Mucosa of stomach (tissue), 1 donor: ENCODE measurements around the gene KMT2E.
"Not testable (repeated sequence)": the region's sequence is repeated elsewhere in the genome, so short reads cannot be mapped to it uniquely, and the experiment has no call there.

Source experiments
- H3K27me3 ChIP-seq: one replicate; pipeline ENCODE4 v1.7.0; 2013; ENCODE audit warnings: mild to moderate bottlenecking, low read length; ENCODE audit not compliant: control insufficient read depth, insufficient read depth
- H3K36me3 ChIP-seq: one replicate; pipeline ENCODE4 v1.7.0; 2013; ENCODE audit warnings: low read length; ENCODE audit not compliant: control insufficient read depth, insufficient read depth
- H3K4me1 ChIP-seq: one replicate; pipeline ENCODE4 v1.7.0; 2013; ENCODE audit warnings: mild to moderate bottlenecking, low read length; ENCODE audit not compliant: control insufficient read depth, insufficient read depth
- H3K4me3 ChIP-seq: one replicate; pipeline ENCODE4 v1.7.0; 2013; ENCODE audit warnings: low read length
- H3K9ac ChIP-seq: one replicate; pipeline ENCODE4 v1.7.0; 2013; ENCODE audit warnings: mild to moderate bottlenecking, low read length, moderate library complexity
- H3K9me3 ChIP-seq: one replicate; pipeline ENCODE4 v1.7.0; 2013; ENCODE audit warnings: mild to moderate bottlenecking, low read length, moderate library complexity; ENCODE audit not compliant: control insufficient read depth
- donor health status: Pancreatic carcinoma.

The KMT2E gene

GRCh38 chr7:104985259-104985617 lies 28.8 kb upstream of the KMT2E start:
- H3K4me3 ChIP-seq = no peak overlapping the region

GRCh38 chr7:104986628-104987259 lies 27.3 kb upstream of the KMT2E start:
- Histone ChIP-seq H3K9ac (no peak overlapping the region), H3K27me3 (no peaks in the 10 kb centered on the region), H3K36me3 (no peaks in the 10 kb centered on the region), H3K4me3 (no peak overlapping the region), H3K9me3 (no peaks in the 10 kb centered on the region), H3K4me1 (peaks cover 52% of the 10 kb centered on the region)

More at GRCh38 chr7:104985259-104985617, 28.8 kb upstream of the KMT2E start:
- H3K36me3 ChIP-seq = no peaks in the 10 kb centered on the region
- H3K27me3 ChIP-seq = no peaks in the 10 kb centered on the region
- H3K4me1 ChIP-seq = peaks cover 55% of the 10 kb centered on the region
- H3K9me3 ChIP-seq = no peaks in the 10 kb centered on the region
- H3K9ac ChIP-seq = no peak overlapping the region

- Histone ChIP-seq H3K9ac (peak overlapping the region; percentile 28), H3K4me1 (peaks cover 52% of the 10 kb centered on the region)
- H3K4me3 ChIP-seq, H3K9me3 ChIP-seq, H3K36me3 ChIP-seq, H3K27me3 ChIP-seq: not testable (repeated sequence)
Observed at GRCh38 chr7:104987403-104987802, 26.6 kb upstream of the KMT2E start.

GRCh38 chr7:104990983-104991382 lies 23.0 kb upstream of the KMT2E start:
- Histone ChIP-seq H3K9ac (no peak overlapping the region), H3K27me3 (no peaks in the 10 kb centered on the region), H3K4me3 (no peak overlapping the region), H3K4me1 (peaks cover 46% of the 10 kb centered on the region), H3K9me3 (no peaks in the 10 kb centered on the region), H3K36me3 (no peaks in the 10 kb centered on the region)

GRCh38 chr7:104992306-104992705 lies 21.7 kb upstream of the KMT2E start:
- Histone ChIP-seq H3K9ac (no peak overlapping the region), H3K4me3 (no peak overlapping the region), H3K4me1 (peaks cover 36% of the 10 kb centered on the region), H3K27me3 (no peaks in the 10 kb centered on the region), H3K9me3 (no peaks in the 10 kb centered on the region), H3K36me3 (no peaks in the 10 kb centered on the region)

- no peak overlapping the region for H3K9ac ChIP-seq
- H3K4me3 ChIP-seq = no peak overlapping the region
- no peaks in the 10 kb centered on the region for H3K27me3 ChIP-seq
- no peaks in the 10 kb centered on the region for H3K9me3 ChIP-seq
- peaks cover 33% of the 10 kb centered on the region for H3K4me1 ChIP-seq
- no peaks in the 10 kb centered on the region for H3K36me3 ChIP-seq
Observed at GRCh38 chr7:104993217-104993862, 20.7 kb upstream of the KMT2E start.

- Histone ChIP-seq H3K4me1 (peaks cover 55% of the 10 kb centered on the region), H3K36me3 (no peaks in the 10 kb centered on the region)
Observed at GRCh38 chr7:104998040-104998752, 15.8 kb upstream of the KMT2E start.

GRCh38 chr7:105000200-105000599 lies 13.8 kb upstream of the KMT2E start:
- Histone ChIP-seq H3K36me3 (no peaks in the 10 kb centered on the region), H3K27me3 (no peaks in the 10 kb centered on the region), H3K4me1 (peaks cover 62% of the 10 kb centered on the region), H3K9me3 (no peaks in the 10 kb centered on the region), H3K9ac (no peak overlapping the region), H3K4me3 (no peak overlapping the region)

More at GRCh38 chr7:104998040-104998752, 15.8 kb upstream of the KMT2E start:
- Histone ChIP-seq H3K27me3 (no peaks in the 10 kb centered on the region), H3K9me3 (no peaks in the 10 kb centered on the region), H3K9ac (no peak overlapping the region), H3K4me3 (no peak overlapping the region)

- Histone ChIP-seq H3K4me3 (no peak overlapping the region), H3K4me1 (peaks cover 58% of the 10 kb centered on the region)
Observed at GRCh38 chr7:105000927-105001336, 13.1 kb upstream of the KMT2E start.

GRCh38 chr7:105001652-105002184 lies 12.3 kb upstream of the KMT2E start:
- H3K9me3 ChIP-seq = no peaks in the 10 kb centered on the region
- H3K36me3 ChIP-seq = no peaks in the 10 kb centered on the region
- H3K4me3 ChIP-seq = no peak overlapping the region
- H3K9ac ChIP-seq = no peak overlapping the region
- peaks cover 63% of the 10 kb centered on the region for H3K4me1 ChIP-seq
- no peaks in the 10 kb centered on the region for H3K27me3 ChIP-seq

More at GRCh38 chr7:105000927-105001336, 13.1 kb upstream of the KMT2E start:
- Histone ChIP-seq H3K9me3 (no peaks in the 10 kb centered on the region), H3K36me3 (no peaks in the 10 kb centered on the region), H3K9ac (no peak overlapping the region), H3K27me3 (no peaks in the 10 kb centered on the region)

- no peaks in the 10 kb centered on the region for H3K27me3 ChIP-seq
- no peaks in the 10 kb centered on the region for H3K36me3 ChIP-seq
- peak overlapping the region; percentile 66 for H3K9ac ChIP-seq
- H3K4me3 ChIP-seq = no peak overlapping the region
- H3K4me1 ChIP-seq = peaks cover 71% of the 10 kb centered on the region
- no peaks in the 10 kb centered on the region for H3K9me3 ChIP-seq
Observed at GRCh38 chr7:105003275-105003674, 10.7 kb upstream of the KMT2E start.

GRCh38 chr7:105003872-105004510 lies 10.0 kb upstream of the KMT2E start:
- H3K27me3 ChIP-seq = no peaks in the 10 kb centered on the region
- peaks cover 73% of the 10 kb centered on the region for H3K4me1 ChIP-seq
- H3K36me3 ChIP-seq = no peaks in the 10 kb centered on the region
- H3K9ac ChIP-seq = peak overlapping the region; percentile 66
- H3K9me3 ChIP-seq = no peaks in the 10 kb centered on the region
- H3K4me3 ChIP-seq = no peak overlapping the region
